Activated CD4-positive, alpha-beta T cell treated with anti-CD3 and anti-CD28 coated beads, Interleukin-10, Interleukin-2, amounts not matched to agents 100 ng/mL and 50 ng/mL, durations not matched to agents 16 hours and 8 hours (primary cell): Measurements from ENCODE around the gene BICD1.
"Not testable (repeated sequence)": the region's sequence is repeated elsewhere in the genome, so short reads cannot be mapped to it uniquely, and the experiment has no call there.

ENCODE experiments used
- DNase-seq: peaks from one replicate; pipeline ENCODE4 v3.0.0-alpha.2; 2020

Gene BICD1

GRCh38 chr12:32106517-32107358 is at the start of gene BICD1:
Gene BICD1, plus strand, starts transcription at chr12:32106847. Its CDS starts 485 bp downstream, at chr12:32107332.
- DNase-seq, result peak; percentile 86

GRCh38 chr12:32061033-32061432 is 45.6 kb upstream of the BICD1 start:
- no peak for DNase-seq

GRCh38 chr12:32062881-32063280 is 43.8 kb upstream of the BICD1 start:
- DNase-seq, result no peak

GRCh38 chr12:32063796-32064195 is 42.9 kb upstream of the BICD1 start:
- no peak for DNase-seq

GRCh38 chr12:32066206-32066605 is 40.4 kb upstream of the BICD1 start:
- no peak for DNase-seq

GRCh38 chr12:32069071-32069470 is 37.6 kb upstream of the BICD1 start:
- no peak for DNase-seq

GRCh38 chr12:32069731-32070130 is 36.9 kb upstream of the BICD1 start:
- DNase-seq, result no peak

GRCh38 chr12:32070370-32070769 is 36.3 kb upstream of the BICD1 start:
- DNase-seq, result no peak

GRCh38 chr12:32072102-32072501 is 34.5 kb upstream of the BICD1 start:
- no peak for DNase-seq

GRCh38 chr12:32074432-32074831 is 32.2 kb upstream of the BICD1 start:
- no peak for DNase-seq

GRCh38 chr12:32076941-32077340 is 29.7 kb upstream of the BICD1 start:
- DNase-seq, result no peak

- no peak for DNase-seq
Measured at GRCh38 chr12:32080435-32080834, 26.2 kb upstream of the BICD1 start.

- no peak for DNase-seq
Measured at GRCh38 chr12:32083489-32083888, 23.2 kb upstream of the BICD1 start.

GRCh38 chr12:32084017-32084688 is 22.5 kb upstream of the BICD1 start:
- no peak for DNase-seq

- no peak for DNase-seq
Measured at GRCh38 chr12:32084753-32085152, 21.9 kb upstream of the BICD1 start.

GRCh38 chr12:32087306-32087705 is 19.3 kb upstream of the BICD1 start:
- no peak for DNase-seq

GRCh38 chr12:32089156-32089555 is 17.5 kb upstream of the BICD1 start:
- DNase-seq, result no peak

GRCh38 chr12:32089586-32089985 is 17.1 kb upstream of the BICD1 start:
- DNase-seq, result no peak

GRCh38 chr12:32091696-32092095 is 15.0 kb upstream of the BICD1 start:
- DNase-seq, result no peak

- no peak for DNase-seq
Measured at GRCh38 chr12:32098112-32098511, 8.5 kb upstream of the BICD1 start.

- not testable (repeated sequence) for DNase-seq
Measured at GRCh38 chr12:32099275-32099674, 7.4 kb upstream of the BICD1 start.

- DNase-seq, result no peak
Measured at GRCh38 chr12:32100361-32100760, 6.3 kb upstream of the BICD1 start.

GRCh38 chr12:32100888-32101287 is 5.8 kb upstream of the BICD1 start:
- no peak for DNase-seq

- DNase-seq, result no peak
Measured at GRCh38 chr12:32102234-32102633, 4.4 kb upstream of the BICD1 start.
